ENCODE data around the gene USE1. TPM values are rescaled to one million over a fixed set of nuclear protein-coding genes. Genes with fewer than 3 reads are reported as not detected.

The USE1 gene
- total and polyA plus RNA-seq, 7 donors = 22.5 to 45.3 (median 34.7) TPM

- no peaks in the 10 kb centered on the region for H3K9me3 ChIP-seq
- no peaks in the 10 kb centered on the region for H3K27me3 ChIP-seq
- H3K36me3 ChIP-seq = peaks cover 31 to 100% (median 76%) of the 10 kb centered on the region in 4 donors
- TF ChIP-seq POLR2AphosphoS5 (IDR thresholded peaks at IDR 0.05) (no peak), POLR2A (IDR thresholded peaks at IDR 0.05) (no peak), EP300 (IDR thresholded peaks at IDR 0.05) (no peak)
- TF ChIP-seq, protein P1, sequence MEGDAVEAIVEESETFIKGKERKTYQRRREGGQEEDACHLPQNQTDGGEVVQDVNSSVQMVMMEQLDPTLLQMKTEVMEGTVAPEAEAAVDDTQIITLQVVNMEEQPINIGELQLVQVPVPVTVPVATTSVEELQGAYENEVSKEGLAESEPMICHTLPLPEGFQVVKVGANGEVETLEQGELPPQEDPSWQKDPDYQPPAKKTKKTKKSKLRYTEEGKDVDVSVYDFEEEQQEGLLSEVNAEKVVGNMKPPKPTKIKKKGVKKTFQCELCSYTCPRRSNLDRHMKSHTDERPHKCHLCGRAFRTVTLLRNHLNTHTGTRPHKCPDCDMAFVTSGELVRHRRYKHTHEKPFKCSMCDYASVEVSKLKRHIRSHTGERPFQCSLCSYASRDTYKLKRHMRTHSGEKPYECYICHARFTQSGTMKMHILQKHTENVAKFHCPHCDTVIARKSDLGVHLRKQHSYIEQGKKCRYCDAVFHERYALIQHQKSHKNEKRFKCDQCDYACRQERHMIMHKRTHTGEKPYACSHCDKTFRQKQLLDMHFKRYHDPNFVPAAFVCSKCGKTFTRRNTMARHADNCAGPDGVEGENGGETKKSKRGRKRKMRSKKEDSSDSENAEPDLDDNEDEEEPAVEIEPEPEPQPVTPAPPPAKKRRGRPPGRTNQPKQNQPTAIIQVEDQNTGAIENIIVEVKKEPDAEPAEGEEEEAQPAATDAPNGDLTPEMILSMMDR (IDR thresholded peaks at IDR 0.05) = no peak
- WGBS, 2 donors = 90 to 93% methylated on average over 33 of the region's 33 CpGs
- intact Hi-C loops (cut with DNase I) = no loop called here
- no peak for DNase-seq
- H3K4me3 ChIP-seq = no peak overlapping the region
- H3K4me1 ChIP-seq = no peaks in the 10 kb centered on the region
- no peak overlapping the region for H3K27ac ChIP-seq
Observed at GRCh38 chr19:17172624-17173345, 42.4 kb upstream of the USE1 start.

DNA sequence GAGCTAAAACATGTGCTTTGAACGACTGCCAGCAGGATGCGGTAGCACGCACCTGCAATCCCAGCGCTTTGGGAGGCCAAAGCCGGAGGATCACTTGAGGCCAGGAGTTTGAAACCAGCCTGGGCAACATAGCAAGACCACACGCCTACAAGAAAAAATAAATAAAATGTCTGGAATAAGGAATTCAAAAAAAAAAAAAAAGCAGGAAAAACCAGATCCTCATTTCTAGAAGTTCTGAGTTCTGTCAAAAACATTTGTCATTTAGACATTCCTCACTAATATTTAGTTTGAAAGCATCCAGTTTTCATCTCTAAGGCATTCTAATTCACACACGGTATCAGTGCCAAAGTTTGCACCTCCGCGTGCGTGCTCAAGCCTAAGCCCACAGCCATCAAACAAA, 36.9 kb upstream of the USE1 start:
- intact Hi-C loops (cut with DNase I) = no loop called here
- TF ChIP-seq POLR2A (IDR thresholded peaks at IDR 0.05) = no peak
- no peak for TF ChIP-seq EP300 (IDR thresholded peaks at IDR 0.05)
- TF ChIP-seq POLR2AphosphoS5 (IDR thresholded peaks at IDR 0.05) = no peak
- TF ChIP-seq, protein P1 (IDR thresholded peaks at IDR 0.05) = no peak
- Histone ChIP-seq H3K4me1 (no peaks in the 10 kb centered on the region), H3K36me3 (peaks cover 7 to 88% (median 47%) of the 10 kb centered on the region in 4 donors), H3K27ac (no peak overlapping the region), H3K27me3 (no peaks in the 10 kb centered on the region), H3K4me3 (no peak overlapping the region), H3K9me3 (no peaks in the 10 kb centered on the region)
- DNase-seq = no peak
- WGBS, 2 donors = 96% methylated on average over 10 of the region's 10 CpGs

GRCh38 chr19:17180997-17181702, 34.0 kb upstream of the USE1 start:
- TF ChIP-seq POLR2A (IDR thresholded peaks at IDR 0.05) = no peak
- TF ChIP-seq, protein P1 (IDR thresholded peaks at IDR 0.05) = no peak
- TF ChIP-seq EP300 (IDR thresholded peaks at IDR 0.05) = no peak
- no peak for TF ChIP-seq POLR2AphosphoS5 (IDR thresholded peaks at IDR 0.05)
- Histone ChIP-seq H3K27ac (no peak overlapping the region), H3K27me3 (no peaks in the 10 kb centered on the region), H3K9me3 (no peaks in the 10 kb centered on the region), H3K4me3 (no peak overlapping the region), H3K4me1 (no peaks in the 10 kb centered on the region), H3K36me3 (peaks cover 17 to 82% (median 47%) of the 10 kb centered on the region in 4 donors)
- 83 to 93% methylated on average over 22 of the region's 22 CpGs for WGBS, 2 donors
- intact Hi-C loops (cut with DNase I) = no loop called here
- DNase-seq = no peak

DNA sequence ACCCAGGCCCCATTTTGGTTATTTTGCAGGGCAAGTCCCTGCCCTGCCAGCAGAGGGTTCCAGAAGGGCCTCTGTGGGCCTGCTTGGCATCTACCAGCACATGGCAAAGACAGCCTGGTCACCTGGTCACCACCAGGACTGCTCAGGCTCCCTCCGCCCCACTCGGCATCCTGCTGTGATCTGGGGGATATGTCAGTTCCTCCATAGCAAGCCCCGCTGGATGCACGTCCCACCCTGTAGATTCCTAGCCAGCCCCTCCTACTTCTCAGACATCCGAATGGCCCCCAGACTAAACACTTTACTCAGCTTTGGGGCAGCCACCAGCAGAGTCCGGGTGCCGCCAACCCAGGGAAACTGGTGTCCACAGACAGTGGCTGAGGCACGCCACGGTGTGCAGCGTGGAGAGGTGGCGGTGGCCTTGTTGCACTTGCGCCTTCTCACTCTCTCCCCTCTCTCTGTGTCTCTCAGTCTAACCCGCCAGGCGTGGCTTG, 31.8 kb upstream of the USE1 start:
- Histone ChIP-seq H3K27me3 (no peaks in the 10 kb centered on the region), H3K4me3 (no peak overlapping the region), H3K4me1 (no peaks in the 10 kb centered on the region), H3K9me3 (no peaks in the 10 kb centered on the region), H3K27ac (no peak overlapping the region), H3K36me3 (peaks cover 15 to 82% (median 50%) of the 10 kb centered on the region in 4 donors)
- DNase-seq = no peak
- 62 to 81% methylated on average over 14 of the region's 14 CpGs for WGBS, 2 donors
- TF ChIP-seq, protein P1 (IDR thresholded peaks at IDR 0.05) = no peak
- TF ChIP-seq EP300 (IDR thresholded peaks at IDR 0.05) (no peak), POLR2A (IDR thresholded peaks at IDR 0.05) (no peak), POLR2AphosphoS5 (IDR thresholded peaks at IDR 0.05) (no peak)
- intact Hi-C loops (cut with DNase I) = no loop called here

All from sigmoid colon (tissue), 7 donors.